GM23248 (cell line): ENCODE results near the gene MYADM.

Source experiments
- EZH2 ChIP-seq: fragments of 200-600 bp; sonication (generic); IDR thresholded peaks from 2 replicates; pipeline ENCODE4 v1.6.1; 2018; ENCODE audit warnings: antibody characterized with exemption, mild to moderate bottlenecking; ENCODE audit not compliant: insufficient read depth, poor library complexity, severe bottlenecking
- EZH2phosphoT487 ChIP-seq: fragments of 200-600 bp; sonication (generic); IDR thresholded peaks from 2 replicates; pipeline ENCODE4 v1.6.1; 2018; ENCODE audit warnings: antibody characterized with exemption, moderate library complexity, mild to moderate bottlenecking, low read depth; ENCODE audit not compliant: insufficient read depth

GRCh38 chr19:53884256-53884655, 16.6 kb downstream of the MYADM start:
- no peak for TF ChIP-seq EZH2
- TF ChIP-seq EZH2phosphoT487, result no peak
